ENCODE results near the gene DIPK1B. TPM values are rescaled to one million over a fixed set of nuclear protein-coding genes. Genes with fewer than 3 reads are reported as not detected.

DIPK1B gene
- total and polyA plus RNA-seq, 8 donors, result 4.3 to 32.3 (median 6.5) TPM

DNA sequence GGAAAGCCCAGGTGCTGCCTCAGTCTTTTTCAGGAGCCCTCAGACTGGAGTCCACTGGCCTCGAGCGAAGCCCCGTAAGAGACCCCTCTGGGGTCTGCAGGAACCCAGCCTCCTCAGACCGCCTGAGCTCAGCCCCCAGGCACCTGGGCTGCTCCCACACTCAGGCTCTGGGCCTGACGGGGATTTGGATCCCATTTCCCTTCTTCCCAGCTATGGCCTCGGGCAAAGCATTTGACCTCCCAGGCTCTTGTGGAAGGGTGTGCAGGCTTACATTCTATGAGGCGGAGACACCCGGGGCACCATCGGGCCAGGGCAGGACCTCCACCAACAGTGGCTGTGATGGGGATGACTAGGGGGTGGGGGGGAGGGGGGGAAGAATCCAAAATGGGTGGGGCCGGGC is 29.7 kb upstream of the DIPK1B start:
- intact Hi-C loops (cut with DNase I), result no loop called here
- FAIRE-seq (no peak), DNase-seq (no peak), ATAC-seq (no peak)
- Histone ChIP-seq H3K27me3 (no peaks in the 10 kb centered on the region), H3K4me3 (no peak overlapping the region), H3K36me3 (no peaks in the 10 kb centered on the region), H3K9me3 (no peaks in the 10 kb centered on the region), H3K4me1 (peaks cover 6 to 19% (median 17%) of the 10 kb centered on the region in 3 donors), H3K27ac (no peak overlapping the region)
- TF ChIP-seq, protein P1, sequence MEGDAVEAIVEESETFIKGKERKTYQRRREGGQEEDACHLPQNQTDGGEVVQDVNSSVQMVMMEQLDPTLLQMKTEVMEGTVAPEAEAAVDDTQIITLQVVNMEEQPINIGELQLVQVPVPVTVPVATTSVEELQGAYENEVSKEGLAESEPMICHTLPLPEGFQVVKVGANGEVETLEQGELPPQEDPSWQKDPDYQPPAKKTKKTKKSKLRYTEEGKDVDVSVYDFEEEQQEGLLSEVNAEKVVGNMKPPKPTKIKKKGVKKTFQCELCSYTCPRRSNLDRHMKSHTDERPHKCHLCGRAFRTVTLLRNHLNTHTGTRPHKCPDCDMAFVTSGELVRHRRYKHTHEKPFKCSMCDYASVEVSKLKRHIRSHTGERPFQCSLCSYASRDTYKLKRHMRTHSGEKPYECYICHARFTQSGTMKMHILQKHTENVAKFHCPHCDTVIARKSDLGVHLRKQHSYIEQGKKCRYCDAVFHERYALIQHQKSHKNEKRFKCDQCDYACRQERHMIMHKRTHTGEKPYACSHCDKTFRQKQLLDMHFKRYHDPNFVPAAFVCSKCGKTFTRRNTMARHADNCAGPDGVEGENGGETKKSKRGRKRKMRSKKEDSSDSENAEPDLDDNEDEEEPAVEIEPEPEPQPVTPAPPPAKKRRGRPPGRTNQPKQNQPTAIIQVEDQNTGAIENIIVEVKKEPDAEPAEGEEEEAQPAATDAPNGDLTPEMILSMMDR (IDR thresholded peaks at IDR 0.05), result no peak
- 69 to 75% methylated on average over 7 to 10 of the region's 10 CpGs for WGBS, 2 donors

DNA sequence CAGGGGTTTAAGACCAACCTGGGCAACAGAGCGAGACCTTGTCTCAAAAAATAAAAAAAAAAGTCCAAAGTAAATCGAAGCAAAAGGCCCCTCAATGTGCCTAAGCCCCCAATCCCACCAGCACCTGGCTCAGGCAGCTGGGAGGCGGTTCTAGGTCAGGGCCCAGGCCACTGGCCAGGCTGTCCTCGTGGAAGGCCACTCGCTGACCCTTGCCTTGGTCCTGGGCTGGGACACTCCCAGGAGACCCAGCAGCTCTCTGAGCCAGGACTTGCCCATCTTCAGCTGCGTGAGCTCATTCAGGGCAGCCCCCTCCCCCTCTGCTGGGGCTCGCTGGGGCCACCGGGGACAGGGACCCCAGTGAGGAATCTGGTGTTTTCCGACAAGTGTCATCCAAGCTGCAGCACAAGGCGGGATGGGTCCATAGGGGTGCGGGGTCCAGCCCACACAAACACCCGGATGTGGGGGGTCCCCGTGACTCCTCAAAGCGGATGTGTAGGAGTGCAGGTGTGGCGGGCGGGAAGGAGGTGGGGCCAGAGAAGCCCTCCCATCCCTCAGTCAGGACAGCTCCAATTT is 29.1 kb upstream of the DIPK1B start:
- TF ChIP-seq, protein P1 (IDR thresholded peaks at IDR 0.05), result no peak
- Histone ChIP-seq H3K27me3 (no peaks in the 10 kb centered on the region), H3K4me3 (no peak overlapping the region), H3K9me3 (no peaks in the 10 kb centered on the region), H3K36me3 (no peaks in the 10 kb centered on the region), H3K27ac (no peak overlapping the region), H3K4me1 (peaks cover 11 to 24% (median 23%) of the 10 kb centered on the region in 3 donors)
- 87 to 91% methylated on average over 16 of the region's 16 CpGs for WGBS, 2 donors
- ATAC-seq (no peak), DNase-seq (peak in 2 of 6 donors; percentile 12 to 35), FAIRE-seq (no peak)
- intact Hi-C loops (cut with DNase I), result no loop called here

DNA sequence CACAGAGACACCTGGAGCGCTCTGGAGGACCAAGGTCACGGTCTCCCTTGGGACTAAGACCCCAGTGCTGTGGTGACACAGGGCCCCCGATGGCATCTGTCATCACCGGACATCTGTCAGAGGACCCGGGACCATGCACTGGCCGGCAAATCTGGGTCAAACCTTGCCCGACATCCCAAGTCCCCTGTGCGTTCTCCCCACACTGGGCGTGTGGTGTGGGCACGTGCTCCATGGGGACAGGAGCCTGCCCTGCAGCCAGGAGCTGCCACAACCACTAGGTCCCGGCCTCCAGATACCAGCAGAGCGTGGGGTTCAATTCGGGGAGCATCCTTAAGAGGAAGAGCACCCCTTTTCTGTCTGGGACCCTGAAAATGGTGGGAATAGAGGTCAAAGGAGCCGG is 28.6 kb upstream of the DIPK1B start:
- DNase-seq, result peak in 2 of 6 donors; percentile 18 to 29
- Histone ChIP-seq H3K4me1 (peaks cover 15 to 29% (median 23%) of the 10 kb centered on the region in 3 donors), H3K36me3 (no peaks in the 10 kb centered on the region), H3K27ac (no peak overlapping the region), H3K4me3 (no peak overlapping the region), H3K27me3 (no peaks in the 10 kb centered on the region), H3K9me3 (no peaks in the 10 kb centered on the region)
- TF ChIP-seq, protein P1 (IDR thresholded peaks at IDR 0.05), result no peak
- no peak for ATAC-seq
- 68 to 76% methylated on average over 14 of the region's 14 CpGs for WGBS, 2 donors
- intact Hi-C loops (cut with DNase I), result no loop called here
- no peak for FAIRE-seq

DNA sequence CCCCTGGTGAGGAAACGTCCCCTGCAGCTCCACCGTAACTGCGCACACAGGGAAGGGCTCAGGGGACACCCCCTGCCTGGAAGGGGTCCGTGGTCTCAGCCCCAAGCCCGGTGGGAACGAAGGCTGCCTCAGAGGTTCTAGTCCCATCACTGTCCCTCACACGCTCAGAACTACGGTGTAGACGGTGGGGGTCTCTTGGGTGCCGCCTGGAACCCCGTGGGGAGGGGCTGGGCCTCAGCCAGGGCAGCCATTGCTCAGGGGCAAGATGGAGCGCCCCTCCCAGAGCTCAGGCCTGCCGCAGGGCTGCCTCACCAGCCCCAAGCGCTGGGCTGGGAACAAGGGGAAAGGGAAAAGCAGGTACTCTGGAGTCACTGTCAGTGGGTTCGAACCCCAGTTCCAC is 28.0 kb upstream of the DIPK1B start:
- H3K4me1 ChIP-seq, result peaks cover 15 to 35% (median 25%) of the 10 kb centered on the region in 3 donors
- TF ChIP-seq, protein P1 (IDR thresholded peaks at IDR 0.05), result no peak
- peak in 1 of 6 donors; percentile 54 for DNase-seq
- no peaks in the 10 kb centered on the region for H3K36me3 ChIP-seq
- FAIRE-seq, result no peak
- intact Hi-C loops (cut with DNase I), result no loop called here
- no peak for ATAC-seq
- no peak overlapping the region for H3K4me3 ChIP-seq
- H3K27ac ChIP-seq, result no peak overlapping the region
- no peaks in the 10 kb centered on the region for H3K9me3 ChIP-seq
- WGBS, 2 donors, result 71 to 77% methylated on average over 12 to 15 of the region's 15 CpGs
- H3K27me3 ChIP-seq, result no peaks in the 10 kb centered on the region

DNA sequence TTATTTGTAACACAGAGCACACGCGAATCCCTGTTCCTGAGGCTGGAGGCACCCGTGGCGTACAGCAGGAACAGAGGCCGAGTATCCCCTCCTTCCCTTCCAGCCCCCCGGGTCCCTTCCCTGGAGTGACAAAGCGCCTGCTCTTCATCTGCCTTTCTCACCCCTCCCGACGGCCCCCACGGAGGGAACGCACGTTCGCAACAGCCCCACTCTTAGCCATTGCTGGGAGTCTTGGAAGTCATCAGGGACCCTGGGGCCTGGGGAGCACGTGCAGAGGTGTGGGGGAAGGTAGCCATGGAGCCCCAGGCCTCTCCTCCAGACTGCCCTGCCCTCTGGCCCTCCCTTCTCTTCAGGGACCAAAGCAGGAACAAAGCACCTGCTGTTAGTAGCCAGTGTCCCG is 27.6 kb upstream of the DIPK1B start:
- WGBS, 2 donors, result 59 to 61% methylated on average over 15 of the region's 15 CpGs
- peak overlapping the region in 3 of 4 donors; percentile 10 to 97 (median 70) for H3K4me3 ChIP-seq
- H3K27ac ChIP-seq, result peak overlapping the region in 1 of 4 donors; percentile 5
- ATAC-seq (no peak), DNase-seq (no peak), FAIRE-seq (no peak)
- intact Hi-C loops (cut with DNase I), result no loop called here
- H3K27me3 ChIP-seq, result no peaks in the 10 kb centered on the region
- H3K4me1 ChIP-seq, result peaks cover 19 to 40% (median 29%) of the 10 kb centered on the region in 3 donors
- TF ChIP-seq, protein P1 (IDR thresholded peaks at IDR 0.05), result no peak
- H3K9me3 ChIP-seq, result no peaks in the 10 kb centered on the region
- no peaks in the 10 kb centered on the region for H3K36me3 ChIP-seq

Data from pancreas (tissue), 10 donors.